AG09319 (cell line): Measurements from ENCODE around the gene MBIP.

ENCODE experiments used
- DNase-seq: peaks from one replicate; pipeline ENCODE4 v3.0.0-alpha.2; 2010; ENCODE audit warnings: low read depth; ENCODE audit errors: extremely low read depth
- CTCF ChIP-seq: IDR thresholded peaks from 2 replicates; pipeline ENCODE4 v1.5.1; 2011; ENCODE audit warnings: low read depth, mild to moderate bottlenecking, inconsistent platforms, low read length, moderate library complexity

The MBIP gene

GRCh38 chr14:36295642-36296627 lies 24.5 kb downstream of the MBIP start:
- no peak for TF ChIP-seq CTCF

DNA sequence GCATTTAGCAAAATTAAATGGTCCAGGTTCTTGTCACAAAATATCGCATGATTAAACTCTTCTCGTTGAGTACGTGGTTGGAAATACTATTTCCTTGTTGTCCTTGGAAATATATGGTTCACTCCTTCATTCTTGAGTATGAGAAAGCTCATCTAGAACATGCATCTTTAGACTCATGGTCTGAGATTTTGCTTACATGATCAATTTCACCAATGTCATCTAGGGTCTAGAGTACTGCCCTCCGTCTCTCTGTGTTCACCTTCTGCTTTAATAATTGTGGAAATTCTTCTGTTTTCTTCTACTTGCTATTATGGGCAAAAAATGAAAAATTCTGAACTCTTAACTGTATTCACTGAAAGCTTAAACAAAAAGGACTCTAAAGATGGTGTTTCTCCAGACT lies 25.9 kb downstream of the MBIP start:
- no peak for DNase-seq
- TF ChIP-seq CTCF: no peak

More at GRCh38 chr14:36295642-36296627, 24.5 kb downstream of the MBIP start:
- no peak for DNase-seq

GRCh38 chr14:36293824-36294223 lies 26.6 kb downstream of the MBIP start:
- TF ChIP-seq CTCF: no peak
- DNase-seq: no peak

DNA sequence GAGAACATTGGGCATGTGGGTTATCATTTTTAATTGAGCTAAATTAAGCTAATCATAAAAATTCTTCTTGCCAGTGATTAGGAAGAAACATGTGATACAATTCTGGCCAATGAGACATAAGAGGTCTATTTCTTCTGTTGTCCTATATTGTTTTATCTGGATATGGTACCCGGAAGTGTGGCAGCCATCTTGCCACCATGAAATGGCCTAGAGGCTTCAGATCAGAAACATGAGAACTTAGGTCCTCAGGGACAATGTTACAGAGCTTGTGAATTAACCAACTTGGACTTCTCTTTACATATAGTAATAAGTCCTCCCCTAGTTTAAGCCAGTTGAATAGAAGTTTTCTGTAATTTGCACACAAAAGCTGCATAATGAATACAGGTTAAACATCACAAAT lies 30.5 kb downstream of the MBIP start:
- no peak for TF ChIP-seq CTCF
- DNase-seq: no peak

DNA sequence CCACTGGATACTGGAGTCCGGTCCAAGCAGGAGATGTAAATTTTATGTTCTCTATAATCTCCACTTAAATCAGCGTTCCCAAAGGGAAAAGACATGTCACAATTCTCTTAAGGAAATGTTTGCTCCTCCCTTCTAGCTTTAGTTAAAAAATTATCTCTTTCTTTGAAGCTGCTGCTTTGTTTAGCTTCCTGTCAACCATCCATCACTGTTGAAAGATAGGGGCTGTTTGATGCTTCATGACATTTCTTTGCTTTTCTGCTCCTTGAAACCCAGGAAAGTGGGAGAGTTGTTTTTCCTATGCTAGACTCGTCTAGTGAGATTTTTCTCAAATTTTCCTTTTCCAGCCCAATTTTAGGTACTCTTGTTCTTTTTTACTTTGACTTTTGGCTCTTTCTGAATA lies 31.9 kb downstream of the MBIP start:
- no peak for TF ChIP-seq CTCF
- DNase-seq: no peak

DNA sequence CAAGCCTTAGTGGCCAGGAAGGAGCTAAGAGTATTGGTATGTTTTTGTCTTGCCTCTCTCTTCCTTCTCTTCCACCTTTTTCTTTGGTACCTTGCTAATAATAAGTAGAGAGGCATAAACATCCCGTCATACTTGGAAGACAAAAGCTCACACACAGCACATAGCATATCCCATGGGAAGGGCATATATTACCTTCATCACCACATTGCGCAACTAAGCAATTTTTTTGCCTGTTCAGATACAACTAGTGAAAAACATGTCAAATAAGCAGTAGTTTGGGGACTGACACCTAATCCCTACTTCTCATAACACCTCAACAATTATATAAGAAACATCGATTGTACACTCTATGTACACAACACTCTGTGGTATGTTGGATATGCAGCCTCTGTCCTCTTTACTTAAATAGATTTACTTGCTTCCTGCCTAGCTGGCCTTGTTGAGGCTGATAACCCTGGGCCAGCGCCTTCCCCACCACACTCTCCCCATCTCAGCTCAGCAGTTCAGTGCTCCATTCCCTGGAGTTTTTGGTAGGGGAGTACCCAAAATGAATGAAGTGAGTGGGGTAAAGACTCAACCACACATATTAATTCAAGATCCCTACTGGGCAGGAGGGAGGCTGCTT lies 35.4 kb downstream of the MBIP start:
- no peak for DNase-seq
- no peak for TF ChIP-seq CTCF

GRCh38 chr14:36281309-36281708 lies 39.1 kb downstream of the MBIP start:
- no peak for TF ChIP-seq CTCF
- DNase-seq: no peak
